Stimulated activated naive CD4-positive, alpha-beta T cell treated with Interleukin-2 at 50 U/mL for 16 hours (primary cell): ENCODE results near the gene TMEM229B.
A peak's percentile ranks its signal among the peaks of the same experiment; 100 is the strongest.

ENCODE experiments used
- DNase-seq: peaks from one replicate; lab custom pipeline; 2025; lab: John Stamatoyannopoulos, UW

The TMEM229B gene

DNA sequence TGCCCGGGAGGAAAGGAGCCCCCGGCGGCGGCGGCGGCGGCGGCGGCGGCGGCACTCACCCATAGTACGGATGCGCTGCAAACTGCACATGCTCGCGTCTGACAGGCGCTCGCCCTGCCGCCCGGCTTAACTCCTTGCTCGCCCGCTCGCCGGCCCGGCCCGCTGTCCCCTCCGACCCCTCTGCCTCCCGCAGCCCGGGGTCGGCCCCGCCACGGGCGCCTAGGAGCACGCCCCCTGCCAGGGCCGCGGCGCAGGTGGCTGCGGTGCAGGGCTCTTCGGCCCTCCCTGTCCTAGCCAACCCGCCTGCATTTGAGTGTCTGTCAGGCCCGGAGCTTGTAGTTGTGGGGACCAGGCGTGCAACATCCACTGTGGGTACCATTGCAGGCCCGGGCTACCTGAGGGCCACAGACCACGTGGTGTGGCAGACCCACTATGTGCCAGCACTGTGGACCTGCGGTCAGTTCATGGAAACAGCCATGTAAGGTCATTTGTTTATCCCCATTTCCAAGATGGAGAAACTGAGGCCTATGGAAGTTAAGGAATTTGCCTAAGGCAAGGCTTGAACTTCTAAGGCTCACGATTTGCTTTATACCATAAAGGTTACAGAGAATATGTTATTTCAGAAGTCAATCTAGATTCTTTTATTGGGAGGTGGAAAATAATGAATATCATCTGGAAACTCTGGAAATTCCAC lies 27.0 kb upstream of the TMEM229B start:
- peak; percentile 44 for DNase-seq

DNA sequence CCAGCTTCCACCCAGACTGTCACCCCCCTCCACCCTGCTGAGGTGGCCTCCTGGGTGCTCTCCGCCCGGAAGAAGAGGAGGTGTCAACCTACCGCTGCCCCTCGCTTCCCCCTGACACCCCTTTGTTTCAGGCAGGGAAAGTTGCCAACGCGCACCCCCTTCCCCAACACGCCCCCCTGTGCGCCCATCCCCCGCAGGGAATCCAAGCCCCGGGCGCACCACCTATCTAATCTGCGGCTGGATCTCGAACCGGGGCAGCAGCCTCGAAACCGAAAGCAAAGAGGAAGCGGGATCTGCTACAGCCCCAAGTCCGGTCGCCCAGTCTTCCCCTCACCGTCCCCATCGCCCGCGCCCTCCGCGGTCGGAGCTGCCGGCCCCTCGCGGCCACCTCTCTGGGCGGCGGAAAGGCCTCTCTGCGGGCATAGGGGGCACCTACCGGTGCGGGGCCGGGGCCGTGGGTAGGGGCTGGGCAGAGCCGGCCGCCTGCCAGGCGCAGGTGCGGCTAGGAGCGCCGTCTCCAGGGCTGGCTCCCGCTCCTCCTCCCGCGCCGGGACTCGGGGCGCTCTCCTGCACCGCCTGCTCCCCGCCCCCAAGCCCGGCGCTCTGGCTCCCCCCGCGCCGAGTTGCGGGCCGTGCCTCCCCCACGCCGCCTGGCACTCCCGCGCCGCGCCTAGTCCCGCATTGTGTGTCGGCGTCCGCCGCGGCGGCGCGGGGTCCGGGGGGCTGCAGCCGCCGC lies 26.3 kb upstream of the TMEM229B start:
- DNase-seq: peak; percentile 44

- no peak for DNase-seq
These were observed 25.7 kb upstream of the TMEM229B start for GRCh38 chr14:67514203-67514607.

DNA sequence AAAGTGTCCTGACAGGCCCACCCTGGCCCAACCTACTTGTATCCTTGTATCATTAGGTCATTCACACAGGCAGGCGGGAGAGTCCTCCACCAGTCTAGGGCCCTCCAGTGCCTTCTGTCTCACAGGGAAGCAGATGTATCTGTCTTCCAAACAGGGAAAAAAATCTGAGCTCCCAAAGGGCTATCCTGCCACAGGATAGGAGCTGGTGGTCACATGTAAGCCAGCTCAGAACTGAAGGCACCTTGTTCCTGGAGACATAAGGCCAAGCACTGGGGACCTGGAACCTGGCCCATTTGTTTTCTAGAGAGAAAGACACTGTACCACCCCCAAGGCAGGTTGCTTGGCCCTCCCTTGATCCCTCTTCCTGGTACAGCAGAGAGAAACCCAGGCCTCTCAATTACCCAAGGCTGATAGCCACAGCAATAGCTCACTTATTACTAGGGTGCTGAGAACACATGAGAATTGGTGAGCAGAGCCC lies 25.1 kb upstream of the TMEM229B start:
- no peak for DNase-seq

- DNase-seq: no peak
These were observed 24.2 kb upstream of the TMEM229B start for GRCh38 chr14:67512463-67513310.

DNA sequence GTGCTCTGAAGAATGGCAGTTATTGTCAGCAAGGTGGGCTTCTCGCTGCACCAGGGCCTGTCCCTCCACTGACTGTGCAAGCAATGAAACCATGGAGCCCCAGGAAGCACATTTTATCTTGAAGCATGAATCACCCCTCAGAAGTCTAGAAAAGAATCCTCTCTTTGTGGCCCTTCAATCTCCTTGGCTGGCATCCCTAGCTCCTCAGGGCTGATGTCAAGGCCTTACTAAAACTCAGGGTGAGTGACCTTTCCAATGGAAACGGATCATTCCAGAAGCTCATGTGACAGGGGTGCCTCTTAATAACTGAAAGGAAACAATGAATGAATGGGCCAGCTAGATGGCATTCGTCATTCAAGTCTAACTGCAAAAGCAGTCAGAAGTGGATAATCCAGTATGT lies 22.3 kb upstream of the TMEM229B start:
- DNase-seq: no peak

DNA sequence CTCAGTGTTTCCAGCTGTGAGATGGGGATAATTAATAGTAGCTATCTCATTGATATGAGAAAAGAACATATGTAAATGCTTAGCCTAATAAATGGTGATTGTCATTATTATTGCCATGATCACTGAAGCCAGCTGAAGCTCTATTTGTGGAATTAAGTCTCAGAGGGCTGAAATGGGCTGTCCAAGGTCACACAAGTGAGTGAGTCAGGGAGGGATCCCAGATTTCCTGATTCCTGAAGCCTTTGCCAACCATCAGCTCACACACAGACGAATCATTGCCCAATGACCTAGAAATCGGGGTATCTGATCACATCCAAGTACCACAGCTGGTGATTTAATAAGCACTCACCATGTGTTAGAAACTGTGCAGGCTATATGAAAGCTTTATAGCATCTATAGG lies 21.6 kb upstream of the TMEM229B start:
- DNase-seq: no peak

GRCh38 chr14:67508956-67509355 lies 20.4 kb upstream of the TMEM229B start:
- DNase-seq: no peak

DNA sequence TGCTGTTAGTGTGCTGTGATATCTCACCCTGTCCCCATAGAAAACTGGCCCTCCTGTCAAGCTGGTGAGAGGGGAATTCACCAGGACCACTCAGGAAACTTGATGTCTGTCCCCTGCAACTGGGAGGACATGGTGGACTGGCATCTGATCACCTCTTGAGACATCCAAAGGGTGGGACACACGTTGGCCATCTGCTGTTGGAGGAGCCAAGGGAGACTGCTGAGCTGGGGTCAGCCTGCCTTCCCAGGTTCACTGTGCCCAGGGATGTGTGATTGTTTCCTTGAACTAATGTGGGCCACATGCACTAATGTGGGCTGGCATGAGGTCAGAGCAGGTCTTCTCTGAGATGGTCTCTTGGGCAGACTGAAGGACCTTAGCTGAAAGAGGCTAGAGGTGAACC lies 16.7 kb upstream of the TMEM229B start:
- DNase-seq: no peak

DNA sequence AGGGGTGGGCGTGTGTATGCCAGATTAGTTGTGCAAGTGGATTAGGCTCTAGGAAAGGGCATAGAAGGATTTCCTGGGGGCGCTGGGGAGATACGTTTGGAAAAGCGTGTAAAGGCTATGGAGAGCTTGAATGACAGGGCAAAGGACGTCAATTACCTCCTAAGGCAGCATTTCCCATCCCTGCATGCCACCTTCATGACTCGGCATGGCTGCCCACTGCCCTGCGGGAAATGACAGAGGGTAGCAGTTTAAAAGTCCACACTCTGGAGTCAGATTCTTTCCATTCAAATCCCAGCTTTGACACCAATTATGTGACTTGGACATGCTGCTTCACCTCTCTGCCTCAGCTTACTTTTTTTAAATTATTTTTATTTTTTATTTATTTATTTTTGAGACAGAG lies 14.8 kb upstream of the TMEM229B start:
- DNase-seq: no peak

GRCh38 chr14:67502867-67503266 lies 14.3 kb upstream of the TMEM229B start:
- no peak for DNase-seq

- no peak for DNase-seq
These were observed 13.1 kb upstream of the TMEM229B start for GRCh38 chr14:67501670-67502069.

DNA sequence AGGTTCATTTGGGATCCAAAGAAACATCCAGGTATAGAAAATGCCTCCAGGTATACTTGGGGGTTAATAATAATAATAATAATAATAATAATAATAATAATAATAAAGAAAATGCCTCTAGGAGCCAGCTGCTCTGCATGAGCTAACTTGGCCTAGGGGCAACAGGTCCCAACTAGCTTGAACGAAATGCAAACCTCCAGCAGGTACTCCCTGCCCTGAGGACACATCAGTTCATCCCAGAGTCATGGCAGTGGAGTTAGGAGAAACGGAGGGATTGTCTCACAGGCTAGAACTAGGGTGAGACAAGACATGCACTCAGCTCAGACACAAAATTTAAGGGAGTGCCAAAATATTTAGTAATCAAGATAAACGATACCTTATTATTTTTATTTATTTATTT lies 12.5 kb upstream of the TMEM229B start:
- DNase-seq: no peak

GRCh38 chr14:67497716-67498115 lies 9.2 kb upstream of the TMEM229B start:
- no peak for DNase-seq

DNA sequence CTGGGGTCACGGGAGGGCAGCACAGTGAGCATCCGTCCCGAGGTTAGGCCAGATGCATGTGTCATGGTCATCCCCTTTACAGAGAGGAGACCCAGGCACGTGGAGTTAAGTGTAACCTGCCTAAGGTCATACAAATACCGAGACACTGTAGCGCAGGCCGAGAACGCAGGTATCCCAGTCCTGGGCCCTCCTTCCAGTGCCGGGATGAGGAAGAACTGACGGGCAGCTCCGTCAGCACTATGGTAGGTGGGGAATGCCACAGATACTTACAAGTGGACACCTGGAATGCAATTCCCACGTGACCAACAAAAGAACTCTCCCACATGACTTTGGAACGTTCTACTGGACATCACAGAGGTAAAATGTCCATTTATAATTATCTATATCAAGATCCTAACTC lies 8.7 kb upstream of the TMEM229B start:
- no peak for DNase-seq

DNA sequence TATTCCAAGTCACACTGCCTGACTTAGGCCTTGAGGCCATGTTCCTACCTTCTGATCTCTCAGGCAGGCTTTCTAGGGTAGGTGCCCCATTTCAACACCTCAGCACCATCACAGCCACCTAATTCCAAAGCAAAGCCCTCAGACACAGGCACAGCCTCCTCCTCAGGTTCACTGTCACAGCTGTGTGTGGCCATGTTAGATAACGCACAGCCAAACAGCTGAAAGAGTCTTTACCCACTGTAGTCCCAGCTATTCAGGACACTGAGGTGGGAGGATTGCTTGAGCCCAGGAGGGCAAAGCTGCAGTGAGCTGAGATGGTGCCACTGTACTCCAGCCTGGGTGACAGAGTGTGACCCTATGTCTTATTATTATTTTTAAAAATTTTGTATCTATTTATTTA lies 7.3 kb upstream of the TMEM229B start:
- DNase-seq: no peak

DNA sequence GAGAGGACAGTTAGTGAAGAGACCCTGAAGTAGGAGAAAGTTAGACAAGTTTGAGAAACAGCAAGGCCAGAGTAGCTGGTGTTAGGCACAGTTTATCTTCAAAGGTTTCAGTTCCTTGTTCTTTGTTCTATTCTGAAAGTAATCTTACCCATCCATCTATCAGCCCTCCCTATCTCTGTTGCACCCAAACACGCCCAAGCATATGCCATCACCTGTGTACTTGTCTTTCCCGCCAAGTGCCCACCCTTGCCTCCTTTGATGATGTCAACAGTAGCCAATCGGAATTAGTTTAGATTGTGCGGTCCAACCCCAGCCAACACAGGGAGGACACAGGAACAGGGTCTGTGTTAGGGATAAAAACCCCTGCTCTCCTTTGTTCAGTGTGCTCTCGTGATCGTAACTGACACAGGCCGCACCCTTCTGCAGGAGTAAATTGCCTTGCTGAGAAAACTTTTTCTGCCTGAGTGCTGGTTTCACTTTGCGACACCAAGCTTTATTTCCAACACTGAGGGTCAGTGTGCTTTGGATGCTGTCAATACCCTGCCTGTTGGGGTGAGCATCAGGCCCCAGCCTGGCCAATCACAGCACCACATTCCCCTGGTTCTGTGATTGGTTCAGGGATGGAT lies 4.7 kb upstream of the TMEM229B start:
- no peak for DNase-seq

DNA sequence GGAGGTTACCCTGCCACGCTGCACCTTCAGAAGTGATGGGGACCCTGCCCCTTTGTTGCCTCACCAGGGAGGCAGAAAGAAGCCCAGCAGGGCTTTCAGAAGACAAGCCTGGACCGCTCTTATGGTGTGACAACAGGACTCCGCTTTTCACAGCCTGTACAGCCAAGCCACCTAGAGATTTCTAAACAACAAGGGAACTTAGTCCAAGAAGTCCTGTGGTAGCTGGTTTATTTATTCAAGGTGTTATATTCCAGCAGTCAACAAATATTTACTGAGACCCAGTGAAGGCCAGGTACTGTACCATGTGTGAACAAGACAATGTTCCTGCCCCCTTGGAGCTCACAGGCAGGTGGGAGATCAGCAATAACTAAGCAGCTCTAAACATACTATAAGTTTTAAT lies 4.0 kb upstream of the TMEM229B start:
- no peak for DNase-seq

- no peak for DNase-seq
These were observed 3.4 kb upstream of the TMEM229B start for GRCh38 chr14:67491741-67492507.

DNA sequence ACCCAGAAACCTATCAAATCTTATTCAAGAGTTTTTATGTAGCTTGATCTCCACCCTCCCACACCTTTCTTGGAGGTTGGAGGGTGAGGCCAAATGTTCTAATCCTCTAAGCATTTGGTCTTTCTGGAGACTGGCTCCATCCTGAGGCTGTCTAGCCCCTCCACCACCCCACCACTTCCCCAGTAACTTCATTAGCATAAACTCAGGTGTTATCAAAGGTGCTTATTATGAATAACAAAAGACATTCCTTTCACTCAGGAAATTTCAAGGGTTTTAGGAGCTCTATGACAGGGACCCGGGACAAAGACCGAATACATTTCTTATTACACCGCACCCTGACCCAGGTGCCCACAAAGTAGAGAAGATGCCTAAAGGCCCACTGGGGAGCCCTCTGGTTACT lies 2.8 kb upstream of the TMEM229B start:
- no peak for DNase-seq

DNA sequence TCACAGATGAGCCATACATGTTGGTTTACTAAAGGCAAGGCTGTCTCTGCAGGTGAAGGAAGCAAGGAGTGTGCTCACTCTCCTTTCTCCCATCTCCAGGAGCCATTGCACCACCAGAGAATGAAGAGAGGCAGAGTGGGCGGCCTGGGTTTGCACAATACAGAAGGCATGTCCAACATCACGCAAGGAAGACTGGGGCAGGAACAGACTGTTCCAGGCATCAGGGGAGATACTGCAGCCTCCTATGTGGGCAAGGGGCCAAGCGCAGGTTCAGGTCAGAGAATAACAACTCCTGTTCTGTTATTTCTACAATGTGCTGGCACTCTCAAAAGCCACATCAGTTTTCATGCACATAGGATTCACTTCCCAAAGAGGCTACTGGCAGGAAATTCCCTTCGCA lies 1.7 kb upstream of the TMEM229B start:
- no peak for DNase-seq

DNA sequence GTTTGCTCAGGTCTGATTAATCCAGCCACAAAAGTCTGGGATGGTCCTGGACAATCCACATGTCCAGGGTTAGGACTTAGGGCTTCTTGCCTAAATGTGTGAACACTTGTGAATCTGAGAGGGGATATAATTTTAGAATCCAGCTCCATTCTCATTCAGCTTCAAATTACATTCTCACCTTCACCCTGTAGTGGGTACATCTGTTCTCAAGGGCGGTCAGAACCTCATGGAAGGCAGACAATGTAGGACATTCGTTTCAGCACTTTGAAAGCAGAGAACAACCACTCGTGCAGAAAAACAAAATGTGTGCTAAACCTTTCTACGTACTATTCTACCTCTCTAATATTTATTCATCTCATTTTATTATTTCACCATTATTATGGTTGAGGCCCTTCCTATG lies 1.2 kb downstream of the TMEM229B start:
- DNase-seq: no peak
